NCI-H226 (cell line): ENCODE measurements around the gene NINL.
"Not testable (repeated sequence)": the region's sequence is repeated elsewhere in the genome, so short reads cannot be mapped to it uniquely, and the experiment has no call there.

Experiments used
- DNase-seq: peaks from one replicate; pipeline ENCODE4 v3.0.0-alpha.2; 2015

The NINL gene

GRCh38 chr20:25551413-25552215, 33.7 kb downstream of the NINL start:
- no peak for DNase-seq

GRCh38 chr20:25550645-25551337, 34.5 kb downstream of the NINL start:
- DNase-seq, result not testable (repeated sequence)

GRCh38 chr20:25549843-25550477, 35.4 kb downstream of the NINL start:
- DNase-seq, result peak; percentile 31

GRCh38 chr20:25549172-25549773, 36.1 kb downstream of the NINL start:
- DNase-seq, result peak; percentile 39

GRCh38 chr20:25548613-25549086, 36.7 kb downstream of the NINL start:
- peak; percentile 22 for DNase-seq

GRCh38 chr20:25547999-25548398, 37.3 kb downstream of the NINL start:
- DNase-seq, result no peak

GRCh38 chr20:25547063-25547462, 38.3 kb downstream of the NINL start:
- no peak for DNase-seq

- no peak for DNase-seq
These were observed 39.3 kb downstream of the NINL start for GRCh38 chr20:25546048-25546447.

- DNase-seq, result no peak
These were observed 40.2 kb downstream of the NINL start for GRCh38 chr20:25545171-25545570.

GRCh38 chr20:25544734-25545133, 40.6 kb downstream of the NINL start:
- DNase-seq, result no peak

GRCh38 chr20:25544311-25544710, 41.0 kb downstream of the NINL start:
- no peak for DNase-seq

- DNase-seq, result peak; percentile 40
These were observed 42.3 kb downstream of the NINL start for GRCh38 chr20:25543068-25543467.

- no peak for DNase-seq
These were observed 43.7 kb downstream of the NINL start for GRCh38 chr20:25541676-25542075.

- DNase-seq, result no peak
These were observed 45.3 kb downstream of the NINL start for GRCh38 chr20:25539742-25540672.

- no peak for DNase-seq
These were observed 46.3 kb downstream of the NINL start for GRCh38 chr20:25538838-25539665.

GRCh38 chr20:25537890-25538289, 47.4 kb downstream of the NINL start:
- no peak for DNase-seq

GRCh38 chr20:25535762-25536161, 49.6 kb downstream of the NINL start:
- DNase-seq, result no peak

GRCh38 chr20:25534845-25535244, 50.5 kb downstream of the NINL start:
- no peak for DNase-seq

- DNase-seq, result no peak
These were observed 51.2 kb downstream of the NINL start for GRCh38 chr20:25533920-25534700.

GRCh38 chr20:25532971-25533391, 52.4 kb downstream of the NINL start:
- no peak for DNase-seq
